Right renal pelvis (tissue), 4 donors: ENCODE results near the gene LIPC. TPM values are rescaled to one million over a fixed set of nuclear protein-coding genes. Genes with fewer than 3 reads are reported as not detected.

Experiments
- DNase-seq, 4 donors: peaks; one replicate each; pipeline ENCODE4 v3.0.0-alpha.2; 2013; ENCODE audit warnings: low read depth in 4 of 4, low spot score in 3 of 4, missing footprints in 1 of 4
- polyA plus RNA-seq, 4 donors: library from polyadenylated mRNA; unstranded; fragments of 120-200 nt; gene quantifications; one replicate each; pipeline ENCODE4 v1.2.1, GENCODE V29; 2013; ENCODE audit not compliant: insufficient read length in 4 of 4

Gene LIPC
- polyA plus RNA-seq, 4 donors, result 11.8 to 21.8 (median 13.9) TPM

GRCh38 chr15:58530056-58530590, 98.3 kb downstream of the LIPC start:
- DNase-seq, result no peak

- DNase-seq, result no peak
Observed at GRCh38 chr15:58532126-58532525, 100.3 kb downstream of the LIPC start.

- DNase-seq, result no peak
Observed at GRCh38 chr15:58534556-58534955, 102.8 kb downstream of the LIPC start.

GRCh38 chr15:58535337-58535736, 103.5 kb downstream of the LIPC start:
- no peak for DNase-seq

- DNase-seq, result no peak
Observed at GRCh38 chr15:58535894-58536293, 104.1 kb downstream of the LIPC start.

GRCh38 chr15:58536414-58536813, 104.6 kb downstream of the LIPC start:
- DNase-seq, result no peak

- DNase-seq, result no peak
Observed at GRCh38 chr15:58537033-58537432, 105.2 kb downstream of the LIPC start.

- no peak for DNase-seq
Observed at GRCh38 chr15:58538225-58538727, 106.5 kb downstream of the LIPC start.

GRCh38 chr15:58538901-58539300, 107.1 kb downstream of the LIPC start:
- DNase-seq, result no peak

GRCh38 chr15:58539548-58539947, 107.8 kb downstream of the LIPC start:
- no peak for DNase-seq

- DNase-seq, result no peak
Observed at GRCh38 chr15:58541410-58542087, 109.8 kb downstream of the LIPC start.

- no peak for DNase-seq
Observed at GRCh38 chr15:58543664-58544335, 112.0 kb downstream of the LIPC start.

- no peak for DNase-seq
Observed at GRCh38 chr15:58544756-58545155, 113.0 kb downstream of the LIPC start.

- DNase-seq, result no peak
Observed at GRCh38 chr15:58545307-58546065, 113.7 kb downstream of the LIPC start.

- DNase-seq, result no peak
Observed at GRCh38 chr15:58546066-58546591, 114.3 kb downstream of the LIPC start.

- DNase-seq, result no peak
Observed at GRCh38 chr15:58546635-58547627, 115.1 kb downstream of the LIPC start.

- DNase-seq, result no peak
Observed at GRCh38 chr15:58547628-58548307, 116.0 kb downstream of the LIPC start.

GRCh38 chr15:58548308-58549012, 116.7 kb downstream of the LIPC start:
- no peak for DNase-seq
